ENCODE data around the gene BCL2L2. TPM values are rescaled to one million over a fixed set of nuclear protein-coding genes. Genes with fewer than 3 reads are reported as not detected.

Gene BCL2L2
- total RNA-seq, 1 donor from 2014 or later: 8.5 TPM

DNA sequence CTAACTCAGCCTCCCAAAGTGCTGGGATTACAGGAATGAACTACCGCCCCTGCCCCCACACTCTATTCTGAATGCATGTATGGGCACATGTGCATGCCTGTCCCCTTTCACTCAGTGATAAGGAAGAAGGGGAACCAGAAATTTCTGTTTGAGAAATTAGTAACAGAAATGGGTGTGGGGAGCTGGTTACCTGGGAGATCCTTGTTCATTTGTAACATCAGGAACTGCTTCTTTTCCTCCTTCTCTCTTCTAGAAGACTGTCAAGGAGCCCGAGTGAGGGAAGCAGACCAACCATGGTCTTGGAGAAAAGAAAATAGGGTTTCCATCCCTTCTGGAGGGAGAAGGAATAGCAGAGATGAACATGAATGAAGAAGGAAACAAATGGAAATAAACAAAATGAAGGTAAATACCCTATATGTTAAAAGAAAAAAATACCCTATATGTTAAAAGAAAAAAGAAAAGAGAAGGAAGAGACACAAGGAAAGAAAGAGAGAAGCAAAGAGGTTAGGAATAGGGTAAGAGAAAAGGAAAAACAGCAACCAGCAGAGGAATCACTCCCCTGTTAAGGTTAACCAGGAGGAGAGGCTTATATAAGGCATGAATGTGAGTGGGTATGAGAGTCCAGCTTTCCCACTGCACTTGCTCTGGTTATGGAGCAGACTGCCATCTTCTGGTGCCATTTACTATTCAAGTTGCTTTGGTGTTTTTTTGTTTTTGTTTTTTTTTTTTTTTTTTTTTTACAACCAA is 7.2 kb upstream of the BCL2L2 start:
- intact Hi-C loops (cut with micrococcal nuclease): loop anchor here (5.0 kb wide), 1 partner anchor 177 kb away; no protein-coding TSS in a partner anchor

DNA sequence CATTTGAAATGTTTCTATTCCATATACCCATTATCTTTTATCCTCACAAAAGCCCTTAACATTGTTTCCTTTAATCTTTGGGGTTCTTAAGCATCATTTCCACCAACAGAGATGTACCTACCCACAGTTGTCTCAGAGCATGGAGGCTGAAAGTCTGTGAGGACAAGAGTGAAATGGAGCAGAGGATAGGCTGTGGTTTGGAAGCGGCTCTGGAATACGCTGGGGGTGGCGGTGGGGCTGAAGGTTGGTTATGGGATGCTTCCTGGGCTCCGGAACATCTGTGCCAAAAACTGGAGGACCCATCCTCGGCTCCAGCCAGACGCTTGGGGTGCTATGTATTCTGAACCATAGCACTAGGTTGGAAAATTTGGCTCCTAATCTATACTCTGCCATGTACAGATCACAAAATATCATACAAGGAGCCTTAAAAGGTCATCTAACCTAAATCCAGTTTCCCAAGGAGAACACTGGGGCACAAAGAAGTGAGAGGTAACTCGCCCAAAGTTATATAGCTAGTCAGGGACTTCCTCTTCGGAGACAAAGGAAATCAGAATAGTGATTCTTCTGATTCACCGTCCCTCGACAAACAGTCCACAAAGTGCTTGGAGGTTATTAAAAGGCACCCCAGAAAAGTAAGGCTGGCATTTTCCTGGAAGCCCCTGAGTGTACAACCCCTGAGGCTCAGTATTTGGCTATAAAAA is 6.5 kb upstream of the BCL2L2 start:
- intact Hi-C loops (cut with micrococcal nuclease): loop anchor here (2.0 to 10.0 kb wide), 4 partner anchors 35 to 533 kb away; partner anchors contain the start of gene OXA1L

DNA sequence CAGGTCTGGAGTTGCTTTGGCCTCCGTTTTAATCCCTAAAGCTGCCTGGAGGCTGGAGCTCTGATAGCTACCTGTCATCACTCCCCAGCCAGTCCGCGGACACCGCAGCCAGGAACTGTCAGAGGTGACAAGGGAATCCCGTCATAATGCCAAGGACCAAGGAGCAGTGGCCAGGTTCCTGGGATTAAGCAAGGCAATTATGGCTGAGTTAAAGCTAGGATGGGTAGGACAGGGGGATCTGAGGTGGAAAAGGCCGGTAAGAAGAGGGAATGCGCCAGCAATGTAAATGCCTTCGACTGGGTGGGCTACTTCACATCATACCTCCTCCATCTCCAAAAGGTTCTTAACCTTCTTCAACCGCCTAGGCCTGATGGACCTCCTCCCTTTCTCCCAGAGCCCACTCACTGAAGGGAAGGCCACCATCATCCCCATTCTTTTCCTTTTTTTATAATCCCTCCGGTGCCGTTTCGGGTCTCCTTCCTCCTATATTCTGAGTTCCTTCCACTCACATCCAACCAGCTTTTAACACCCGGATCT is 5.9 kb upstream of the BCL2L2 start:
- intact Hi-C loops (cut with micrococcal nuclease): loop anchor here (1.0 to 10.0 kb wide), 7 partner anchors 14 to 533 kb away; partner anchors contain the start of genes ACIN1, C14orf119, HOMEZ and NGDN

DNA sequence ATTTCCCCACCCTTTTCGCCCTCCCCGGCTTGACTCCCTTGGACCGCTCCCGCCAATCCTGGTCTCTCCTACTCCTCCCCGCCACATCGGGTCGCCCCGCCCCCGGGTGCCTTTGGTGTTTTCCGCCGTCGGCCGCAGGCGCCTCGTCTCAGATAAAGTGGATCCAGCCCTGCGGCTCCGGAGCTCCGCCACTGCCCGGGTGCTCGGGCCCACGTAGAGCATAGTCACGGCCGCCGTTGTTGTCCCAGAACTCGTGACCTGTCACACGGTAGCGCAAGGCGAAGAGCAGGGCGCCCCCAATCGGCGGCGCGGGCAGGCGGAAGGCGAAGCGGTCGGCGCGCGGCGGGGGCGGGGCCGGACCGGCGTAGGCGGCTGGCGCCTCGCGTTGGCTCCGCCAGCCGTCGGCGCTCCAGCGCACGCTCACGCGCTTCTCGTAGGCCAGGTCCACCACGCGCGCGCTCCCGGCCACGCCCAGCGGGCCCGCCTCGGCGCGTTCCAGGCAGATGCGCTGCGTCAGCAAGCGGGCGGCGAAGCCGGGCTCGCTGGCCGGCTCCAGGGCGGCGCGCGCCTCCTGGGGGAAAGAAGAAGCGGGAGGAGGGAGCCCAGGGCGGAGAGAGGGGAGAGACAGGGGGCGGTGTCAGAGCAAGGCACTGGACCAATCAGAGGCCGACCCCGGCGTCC is 5.2 kb upstream of the BCL2L2 start:
- intact Hi-C loops (cut with micrococcal nuclease): loop anchor here (1.0 to 10.0 kb wide), 7 partner anchors 15 to 534 kb away; partner anchors contain the start of genes ACIN1, C14orf119, HOMEZ and NGDN

DNA sequence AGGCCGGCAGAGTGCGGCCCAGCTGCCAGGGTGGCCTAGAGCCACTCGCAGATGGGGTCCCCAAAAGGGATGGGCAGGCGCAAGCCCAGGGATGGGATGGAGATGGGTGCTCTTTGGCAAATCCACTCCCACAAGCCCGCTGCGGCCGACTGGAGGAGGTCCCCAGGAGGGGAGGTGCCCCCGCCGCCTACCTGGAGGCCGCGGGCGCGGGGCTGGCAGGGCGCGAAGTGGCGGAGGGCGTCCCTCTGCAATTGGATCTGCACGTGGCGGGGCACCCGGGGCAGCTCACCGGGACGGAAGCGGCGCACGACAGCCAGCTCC is 4.7 kb upstream of the BCL2L2 start:
- intact Hi-C loops (cut with micrococcal nuclease): loop anchor here (1.0 to 10.0 kb wide), 7 partner anchors 16 to 535 kb away; partner anchors contain the start of genes ACIN1, C14orf119, HOMEZ and NGDN

DNA sequence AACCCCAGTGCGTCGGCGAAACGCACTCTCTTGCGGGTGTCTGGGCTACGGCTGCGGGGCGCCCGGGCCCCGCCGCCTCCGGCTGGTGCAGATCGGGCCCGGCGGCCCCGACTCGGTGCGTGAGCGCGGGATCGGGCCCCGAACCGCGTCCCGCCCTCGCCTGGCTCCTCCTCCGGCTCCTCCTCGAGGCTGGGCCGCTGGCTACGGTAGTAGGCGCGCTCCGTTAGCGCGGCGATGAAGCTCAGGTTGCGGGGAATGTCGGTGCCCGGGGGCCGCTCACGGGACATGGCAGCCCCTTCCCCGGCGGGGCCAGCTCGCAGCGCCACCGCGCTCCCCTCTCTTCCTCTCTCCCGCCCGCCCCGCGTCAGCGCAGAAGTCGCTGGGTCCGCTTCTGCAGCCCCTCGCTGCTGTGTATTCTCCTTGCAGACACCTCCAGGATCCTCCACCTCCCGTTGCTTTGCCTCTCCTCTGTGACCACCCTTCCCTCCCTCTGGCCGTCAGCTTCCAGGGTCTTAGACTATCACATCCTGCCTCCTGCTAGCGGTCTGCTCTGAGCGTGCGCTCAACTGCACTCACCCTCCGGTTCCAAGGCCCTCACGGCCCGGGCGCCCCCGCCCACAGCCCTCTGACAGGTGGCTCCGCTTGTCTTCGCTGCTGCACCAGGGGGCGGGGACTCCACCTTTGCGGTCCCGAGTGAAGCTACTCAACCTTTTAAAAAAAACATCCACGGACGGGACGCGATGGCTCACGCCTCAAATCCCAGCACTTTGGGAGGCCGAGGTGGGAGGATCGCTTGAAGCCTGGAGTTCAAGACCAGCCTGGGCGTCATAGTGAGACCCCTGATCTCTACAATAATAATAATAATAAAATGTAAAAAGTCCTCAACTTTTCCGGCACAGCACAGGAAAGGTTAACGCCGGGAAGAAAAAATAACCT is 4.1 kb upstream of the BCL2L2 start, which contains the start of gene PPP1R3E:
PPP1R3E (minus strand) TSS at position 570 of the 936 bp plus-strand sequence; CDS start at position 287, 283 bp downstream.
- intact Hi-C loops (cut with micrococcal nuclease): loop anchor here (5.0 to 10.0 kb wide), 2 partner anchors 298 to 535 kb away; partner anchors contain the start of gene OXA1L

DNA sequence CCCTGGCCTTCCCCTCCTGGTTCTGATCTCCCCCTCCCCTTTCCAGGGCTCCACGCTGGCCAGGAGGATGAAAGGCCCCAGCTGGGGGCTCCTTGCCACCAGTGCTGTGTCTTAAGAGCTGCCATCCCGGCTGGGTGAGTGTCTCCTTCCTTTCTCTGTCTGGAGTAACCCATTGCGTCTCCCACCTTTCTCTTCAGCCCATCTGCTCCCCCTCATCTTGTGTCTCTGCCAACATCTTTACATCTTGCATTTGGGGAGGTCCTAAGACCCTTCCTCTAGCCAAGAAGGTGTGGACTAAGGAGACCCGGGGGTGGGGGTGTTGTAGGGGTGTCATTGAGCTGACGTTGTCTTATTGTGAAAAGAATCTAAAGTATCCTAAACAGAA is 505 bp downstream of the BCL2L2 start:
- intact Hi-C loops (cut with micrococcal nuclease): loop anchor here (10.0 kb wide), 1 partner anchor 302 kb away; no protein-coding TSS in a partner anchor

DNA sequence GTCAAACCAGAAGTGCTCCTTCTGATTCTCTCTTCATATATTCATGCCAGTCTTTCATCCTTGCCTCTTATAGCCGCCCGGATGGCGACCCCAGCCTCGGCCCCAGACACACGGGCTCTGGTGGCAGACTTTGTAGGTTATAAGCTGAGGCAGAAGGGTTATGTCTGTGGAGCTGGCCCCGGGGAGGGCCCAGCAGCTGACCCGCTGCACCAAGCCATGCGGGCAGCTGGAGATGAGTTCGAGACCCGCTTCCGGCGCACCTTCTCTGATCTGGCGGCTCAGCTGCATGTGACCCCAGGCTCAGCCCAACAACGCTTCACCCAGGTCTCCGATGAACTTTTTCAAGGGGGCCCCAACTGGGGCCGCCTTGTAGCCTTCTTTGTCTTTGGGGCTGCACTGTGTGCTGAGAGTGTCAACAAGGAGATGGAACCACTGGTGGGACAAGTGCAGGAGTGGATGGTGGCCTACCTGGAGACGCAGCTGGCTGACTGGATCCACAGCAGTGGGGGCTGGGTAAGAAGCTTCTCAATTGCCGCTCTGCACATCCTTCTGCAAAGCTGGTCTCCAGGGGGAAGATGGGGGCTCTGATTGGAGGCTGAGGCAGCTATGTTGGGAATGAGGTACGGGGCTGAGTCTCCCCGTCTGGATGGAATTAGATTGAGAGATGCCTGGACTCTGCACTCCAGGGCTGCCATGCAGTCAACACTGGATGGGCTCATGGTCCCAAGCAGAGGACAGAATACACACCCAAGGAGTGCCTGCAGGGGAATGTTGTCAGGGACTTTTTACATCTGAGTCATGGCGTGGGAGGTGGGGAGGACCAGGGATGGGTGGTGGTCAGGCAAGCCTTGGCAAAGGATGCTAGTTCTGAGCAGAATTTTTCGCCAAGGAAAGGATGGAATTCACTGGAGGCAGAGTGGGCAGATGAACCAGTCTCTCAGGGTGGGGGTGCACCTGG is 1.3 kb downstream of the BCL2L2 start:
- intact Hi-C loops (cut with micrococcal nuclease): loop anchor here (10.0 kb wide), 1 partner anchor 303 kb away; no protein-coding TSS in a partner anchor

DNA sequence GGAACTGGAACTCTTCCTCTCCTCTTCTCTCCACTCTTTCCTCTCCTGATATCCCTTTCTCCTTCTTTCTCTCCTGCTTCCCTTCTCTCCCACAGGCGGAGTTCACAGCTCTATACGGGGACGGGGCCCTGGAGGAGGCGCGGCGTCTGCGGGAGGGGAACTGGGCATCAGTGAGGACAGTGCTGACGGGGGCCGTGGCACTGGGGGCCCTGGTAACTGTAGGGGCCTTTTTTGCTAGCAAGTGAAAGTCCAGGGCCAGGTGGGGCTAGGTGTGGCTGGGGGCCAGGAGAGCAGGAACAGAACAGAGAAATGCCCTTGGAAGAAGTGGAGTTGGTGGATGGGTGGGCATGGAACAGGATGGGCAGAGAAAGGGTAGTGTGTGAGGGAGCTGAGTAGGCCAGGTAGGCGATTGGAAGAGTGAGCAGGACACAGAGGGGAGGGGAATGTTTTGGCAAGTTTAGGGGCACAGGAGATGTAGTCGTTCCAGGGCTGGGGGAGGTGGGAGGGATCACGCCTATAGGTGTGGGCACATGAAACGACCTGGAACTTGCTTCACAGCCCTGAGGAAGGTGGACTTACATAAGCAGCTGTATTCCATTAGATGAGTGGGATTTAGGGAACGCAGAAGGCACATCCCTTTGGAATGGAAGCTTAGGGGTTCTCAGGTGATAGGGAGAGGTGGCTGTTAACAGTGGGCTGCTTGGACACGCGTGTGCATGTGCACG is 2.2 kb downstream of the BCL2L2 start:
- intact Hi-C loops (cut with micrococcal nuclease): loop anchor here (10.0 kb wide), 1 partner anchor 304 kb away; no protein-coding TSS in a partner anchor

DNA sequence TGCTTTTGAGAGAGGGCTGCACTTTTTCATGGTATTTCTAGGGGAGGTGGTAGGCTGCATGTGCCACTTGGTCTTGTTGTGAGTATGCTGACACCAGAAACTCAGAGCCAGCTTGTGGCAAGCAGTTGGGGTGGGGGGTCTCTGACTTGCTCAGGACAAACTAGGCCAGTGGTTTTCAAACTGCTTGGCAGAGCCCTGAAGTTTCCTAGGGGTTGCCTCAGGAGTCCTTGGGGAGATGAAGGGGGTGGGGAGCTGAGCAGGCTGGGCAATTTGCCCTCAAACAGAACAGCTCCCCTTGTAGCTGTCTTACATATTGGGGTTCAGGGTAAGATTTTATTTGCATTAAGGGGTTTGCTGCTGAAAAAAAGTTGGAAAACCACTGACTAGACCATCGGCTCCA is 3.9 kb downstream of the BCL2L2 start:
- intact Hi-C loops (cut with micrococcal nuclease): no loop called here

DNA sequence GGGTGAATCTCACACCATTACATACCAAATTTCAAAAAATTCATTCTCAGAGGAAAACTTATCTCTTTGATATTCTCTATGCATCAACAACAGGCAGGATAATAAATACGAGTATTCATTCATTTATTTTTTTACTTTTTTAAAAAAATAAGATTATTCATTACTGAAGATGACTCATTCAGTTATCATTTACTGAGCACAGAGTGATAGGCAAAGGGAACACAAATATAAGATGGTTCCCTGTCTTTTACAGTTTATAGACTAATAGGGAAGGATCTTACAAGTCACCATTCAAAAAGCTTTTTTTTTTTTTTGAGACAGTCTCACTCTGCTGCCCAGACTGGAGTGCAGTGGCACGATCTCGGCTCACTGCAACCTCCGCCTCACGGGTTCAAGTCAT is 9.7 kb downstream of the BCL2L2 start:
- intact Hi-C loops (cut with micrococcal nuclease): no loop called here

DNA sequence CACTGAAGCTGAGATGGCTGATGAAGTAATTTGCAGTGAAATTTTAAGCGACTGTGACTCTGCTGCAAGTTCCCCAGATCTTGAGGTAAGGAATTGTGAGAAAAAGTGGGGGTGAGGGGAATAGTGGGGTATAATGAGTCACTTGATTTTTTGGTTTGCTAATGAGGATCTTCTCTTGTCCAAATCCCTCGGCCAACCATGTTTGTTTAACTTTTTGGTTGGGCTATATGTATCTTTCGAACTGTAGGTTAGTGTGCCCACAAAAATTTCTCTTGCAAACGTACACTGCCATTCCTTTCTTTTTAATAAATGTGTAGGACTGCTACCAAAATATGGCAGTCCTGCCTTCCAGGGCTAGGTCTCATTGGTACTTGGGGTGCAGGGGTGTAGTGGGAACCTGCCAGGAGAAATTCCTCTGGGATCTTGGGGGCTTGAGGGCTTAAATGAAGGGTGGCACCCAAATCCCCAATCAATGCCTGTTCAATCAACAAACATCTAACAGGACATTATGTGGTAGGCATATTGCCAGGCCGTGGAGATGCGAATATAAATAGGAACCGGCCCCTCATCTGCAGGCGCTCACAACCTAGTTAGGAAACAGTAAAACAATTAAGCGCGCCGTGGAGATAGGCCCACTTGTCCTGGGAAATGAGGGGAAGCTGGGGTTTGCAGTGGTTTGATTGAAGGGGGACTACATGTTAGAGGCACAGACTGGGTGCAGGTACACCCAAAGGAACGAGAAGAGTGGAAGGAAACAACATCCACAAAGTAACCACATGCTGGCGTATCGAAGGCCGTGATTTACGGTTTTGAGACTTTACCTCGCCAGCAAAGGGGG is 13.3 kb downstream of the BCL2L2 start:
- intact Hi-C loops (cut with micrococcal nuclease): loop anchor here (5.0 kb wide), 1 partner anchor 247 kb away; the partner anchor contains the start of gene AP1G2

DNA sequence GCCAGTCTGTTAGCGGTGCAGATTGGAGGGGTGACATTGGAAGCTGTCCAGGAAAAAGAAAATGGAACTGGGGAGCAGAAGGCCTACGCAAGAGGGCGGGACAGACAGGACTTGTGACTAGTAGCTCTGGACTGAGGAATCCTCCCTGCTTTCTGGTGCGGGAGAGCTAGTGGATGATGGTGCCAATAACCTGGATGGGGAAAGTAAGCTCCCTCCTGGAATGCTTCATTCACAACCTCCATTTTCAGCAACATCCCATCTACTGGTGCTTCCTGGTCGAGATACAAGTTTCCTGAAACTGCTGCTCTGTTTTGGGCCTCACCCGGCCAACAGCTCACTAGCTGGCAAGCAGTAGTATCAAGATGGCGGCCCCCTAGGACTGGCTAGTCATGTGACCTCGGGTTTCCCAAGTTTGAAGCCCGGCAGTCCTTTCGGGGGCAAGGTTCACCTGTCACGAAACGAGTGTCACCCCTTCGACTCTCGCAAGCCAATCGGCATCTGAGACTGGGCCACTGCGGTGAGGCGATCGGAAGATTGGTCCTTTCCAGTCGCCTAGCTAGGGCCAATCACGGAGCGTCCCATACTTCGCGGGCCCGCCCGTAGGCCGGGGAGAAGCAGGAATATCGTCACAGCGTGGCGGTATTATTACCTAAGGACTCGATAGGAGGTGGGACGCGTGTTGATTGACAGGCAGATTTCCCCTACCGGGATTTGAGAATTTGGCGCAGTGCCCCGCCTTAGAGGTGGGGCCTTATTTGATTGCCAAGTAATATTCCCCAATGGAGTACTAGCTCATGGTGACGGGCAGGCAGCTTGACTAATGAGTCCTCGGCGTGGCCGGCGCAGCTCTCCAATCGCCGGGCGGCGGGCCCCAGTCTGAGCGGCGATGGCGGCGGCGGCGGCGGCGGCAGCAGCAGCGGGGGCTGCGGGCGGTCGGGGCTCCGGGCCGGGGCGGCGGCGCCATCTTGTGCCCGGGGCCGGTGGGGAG is 14.2 kb downstream of the BCL2L2 start, which contains the start of gene PABPN1:
PABPN1 (plus strand) TSS at position 874 of the 988 bp plus-strand sequence; CDS start at position 887, 13 bp downstream.
- intact Hi-C loops (cut with micrococcal nuclease): loop anchor here (1.0 to 5.0 kb wide), 7 partner anchors 20 to 392 kb away; partner anchors contain the start of genes ACIN1, AP1G2, C14orf119 and HOMEZ

DNA sequence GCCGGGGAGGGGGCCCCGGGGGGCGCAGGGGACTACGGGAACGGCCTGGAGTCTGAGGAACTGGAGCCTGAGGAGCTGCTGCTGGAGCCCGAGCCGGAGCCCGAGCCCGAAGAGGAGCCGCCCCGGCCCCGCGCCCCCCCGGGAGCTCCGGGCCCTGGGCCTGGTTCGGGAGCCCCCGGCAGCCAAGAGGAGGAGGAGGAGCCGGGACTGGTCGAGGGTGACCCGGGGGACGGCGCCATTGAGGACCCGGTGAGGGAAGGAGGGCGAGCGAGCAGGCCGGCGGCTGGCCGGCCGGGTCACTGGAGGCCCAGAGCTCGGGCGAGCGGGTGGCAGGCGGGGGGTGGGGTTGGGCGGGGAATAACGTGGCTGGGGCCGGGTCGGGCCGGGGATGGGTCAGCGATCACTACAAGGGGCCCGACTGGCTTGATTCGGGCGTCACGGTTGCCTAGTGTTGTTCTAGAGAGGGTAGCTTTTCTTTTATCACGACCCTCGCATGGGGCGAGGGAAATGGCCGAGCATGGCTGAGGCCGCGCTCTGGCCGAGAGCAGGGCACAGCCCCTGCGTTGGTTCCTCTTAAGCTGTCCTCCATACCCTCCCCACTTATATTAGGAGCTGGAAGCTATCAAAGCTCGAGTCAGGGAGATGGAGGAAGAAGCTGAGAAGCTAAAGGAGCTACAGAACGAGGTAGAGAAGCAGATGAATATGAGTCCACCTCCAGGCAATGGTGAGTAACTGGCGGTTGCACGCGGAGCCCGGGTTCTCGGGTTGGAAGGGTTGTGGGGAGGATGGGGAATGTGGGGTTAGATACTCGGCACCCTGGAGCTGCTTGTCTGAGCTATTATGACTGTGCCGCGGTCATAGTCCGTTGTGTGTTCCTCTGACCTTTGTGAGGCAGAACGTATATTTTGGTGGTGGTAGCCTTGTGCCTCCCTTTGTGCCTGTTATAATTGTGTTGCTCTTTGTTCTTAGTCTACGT is 15.2 kb downstream of the BCL2L2 start:
- intact Hi-C loops (cut with micrococcal nuclease): loop anchor here (1.0 to 5.0 kb wide), 7 partner anchors 21 to 393 kb away; partner anchors contain the start of genes ACIN1, AP1G2, C14orf119 and HOMEZ
